GM18498 (cell line): Measurements from ENCODE around the gene SPINK2.

Experiments used
- ATAC-seq: cut with Tn5 transposase; IDR thresholded peaks from one replicate; pipeline ENCODE4 v1.9.1; 2021; ENCODE audit warnings: mild to moderate bottlenecking, moderate library complexity; ENCODE audit not compliant: unreplicated experiment

SPINK2 gene

DNA sequence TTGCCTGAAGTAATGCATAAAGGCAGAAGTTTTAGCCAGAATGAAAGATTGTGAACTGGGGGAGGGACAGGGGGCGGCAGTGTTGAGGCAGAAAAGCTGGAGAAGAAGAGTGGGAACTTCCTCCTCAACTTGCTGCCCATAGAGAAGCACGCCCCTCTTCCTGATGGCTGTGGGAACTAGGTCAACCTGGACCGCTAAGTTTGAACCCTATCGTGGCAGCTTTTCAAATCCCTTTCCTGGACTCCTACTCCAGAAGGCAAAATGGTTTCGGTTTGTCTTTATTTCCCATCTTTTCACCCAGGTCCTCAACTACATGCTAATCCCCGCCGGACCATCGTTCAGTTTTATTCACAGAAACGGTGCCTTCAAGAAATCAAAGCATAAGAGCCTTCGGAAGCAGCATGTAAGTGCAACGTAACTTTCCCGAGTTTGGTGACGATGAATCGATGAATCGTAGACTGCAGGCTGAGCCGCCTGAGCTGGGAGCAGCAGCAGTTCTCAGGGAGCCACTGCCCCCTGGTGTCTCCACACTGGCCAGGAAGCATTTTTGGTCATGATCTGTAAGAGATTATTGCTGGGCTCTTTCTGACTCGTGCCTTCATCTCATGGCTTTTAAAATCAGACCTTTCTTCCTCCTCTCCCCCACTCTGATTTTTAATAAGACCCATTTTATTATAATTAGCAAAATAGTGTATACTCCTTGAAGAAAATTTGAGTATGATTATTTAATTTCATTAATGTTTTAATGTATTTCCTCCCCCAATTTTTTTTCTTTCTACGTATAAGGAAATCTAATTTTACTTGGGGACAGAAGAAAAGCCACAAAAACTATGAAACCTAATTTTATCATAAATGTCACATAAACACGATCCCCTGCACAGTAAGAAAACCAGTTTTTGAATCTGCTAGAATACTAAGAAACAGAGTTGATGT is 21.4 kb downstream of the SPINK2 start:
- ATAC-seq, result peak; percentile 96

DNA sequence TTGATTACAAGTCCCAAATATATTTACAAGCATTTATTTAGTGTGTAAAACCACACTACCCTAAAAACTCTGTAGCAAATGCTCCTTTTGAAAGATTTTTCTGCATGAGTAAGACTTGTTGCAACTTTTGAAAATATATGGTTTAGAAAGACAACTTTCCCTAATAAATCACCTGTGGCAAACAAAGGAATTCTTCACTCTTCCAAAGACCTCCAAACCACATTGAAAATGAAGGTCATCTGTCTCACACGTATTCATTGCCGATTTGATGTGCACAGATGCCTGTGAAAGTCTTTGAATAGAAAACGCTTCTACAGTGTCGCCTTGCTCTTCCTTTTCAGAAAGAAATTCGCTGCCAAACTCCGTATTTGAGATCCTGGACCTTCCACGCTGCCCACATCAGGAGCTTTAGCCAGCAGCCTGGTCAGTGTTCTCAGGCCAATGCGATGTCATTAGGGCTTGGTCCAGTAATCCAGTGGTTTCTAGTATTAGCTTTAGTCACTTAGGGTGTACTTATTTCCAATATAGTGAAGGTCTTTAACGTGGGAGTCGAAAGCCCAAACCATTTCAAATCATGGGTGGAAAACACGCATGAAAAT is 22.2 kb downstream of the SPINK2 start:
- ATAC-seq, result no peak

DNA sequence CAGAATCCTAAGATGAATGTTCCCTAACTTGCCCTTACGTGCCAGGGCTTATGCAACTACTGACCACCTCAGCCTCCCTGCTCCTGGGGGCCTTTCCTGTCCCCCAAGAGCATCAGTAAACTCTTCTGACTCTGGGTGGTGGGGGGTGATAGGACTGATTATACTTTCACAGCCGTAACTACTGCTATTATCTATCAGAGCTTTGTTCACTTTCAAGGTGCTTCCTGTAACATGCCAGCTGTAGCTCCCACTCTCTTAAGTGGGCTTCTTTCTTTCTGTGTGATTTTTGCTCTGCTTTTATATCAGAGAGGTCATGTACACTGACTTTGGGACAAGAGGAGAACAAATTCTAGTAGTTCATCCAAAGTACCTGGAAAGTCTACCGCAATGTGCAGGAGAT is 25.3 kb downstream of the SPINK2 start:
- ATAC-seq, result no peak

DNA sequence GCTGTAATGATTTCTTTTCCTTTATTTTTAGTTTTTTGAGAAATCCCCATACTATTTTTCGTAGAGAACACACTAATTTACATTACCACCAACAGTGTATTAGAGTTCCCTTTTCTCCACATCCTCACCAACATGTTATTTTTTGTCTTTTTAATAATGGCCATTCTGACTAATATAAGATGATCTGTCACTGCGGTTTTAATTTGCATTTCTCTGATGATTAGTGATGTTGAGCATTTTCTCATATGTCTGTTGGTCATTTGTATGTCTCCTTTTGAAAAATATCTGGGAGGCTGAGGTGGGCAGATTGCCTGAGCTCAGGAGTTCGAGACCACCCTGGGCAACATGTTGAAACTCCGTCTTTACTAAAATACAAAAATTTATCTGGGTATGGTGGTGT is 30.2 kb downstream of the SPINK2 start:
- peak; percentile 78 for ATAC-seq

DNA sequence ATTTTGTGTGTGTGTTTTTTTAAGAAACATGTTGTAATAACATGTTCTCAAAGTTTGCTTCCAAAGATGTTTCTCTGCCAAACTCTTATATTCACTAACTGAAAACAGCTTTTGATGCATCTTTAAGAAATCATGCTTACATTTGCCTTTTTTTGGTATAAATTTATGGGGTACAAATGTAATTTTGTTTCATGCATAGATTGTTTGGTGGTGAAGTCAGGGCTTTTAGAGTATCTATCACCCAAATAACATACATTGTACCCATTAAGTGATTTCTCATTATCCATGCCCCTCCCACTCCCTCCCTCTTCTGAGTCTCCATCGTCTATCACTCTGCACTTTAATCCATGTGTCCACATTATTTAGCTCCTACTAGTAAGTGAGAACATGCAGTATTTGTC is 30.8 kb downstream of the SPINK2 start:
- no peak for ATAC-seq

DNA sequence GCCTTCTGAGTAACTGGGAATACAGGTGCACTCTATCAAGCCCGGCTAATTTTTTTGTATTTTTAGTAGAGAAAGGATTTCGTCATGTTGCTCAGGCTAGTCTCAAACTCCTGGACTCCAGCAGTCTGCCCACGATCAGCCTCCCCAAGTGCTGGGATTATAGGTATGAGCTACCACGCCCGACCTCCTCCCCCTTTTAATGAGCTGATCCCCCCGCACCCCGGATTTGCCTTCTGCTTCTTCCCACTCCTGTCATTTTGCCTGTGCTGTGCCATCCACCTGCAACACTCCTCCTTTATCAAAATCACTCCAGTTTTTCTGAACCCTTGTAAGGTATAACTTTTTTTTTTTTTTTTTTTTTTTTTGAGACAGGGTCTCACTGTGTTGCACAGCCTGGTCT is 33.4 kb downstream of the SPINK2 start:
- no peak for ATAC-seq

DNA sequence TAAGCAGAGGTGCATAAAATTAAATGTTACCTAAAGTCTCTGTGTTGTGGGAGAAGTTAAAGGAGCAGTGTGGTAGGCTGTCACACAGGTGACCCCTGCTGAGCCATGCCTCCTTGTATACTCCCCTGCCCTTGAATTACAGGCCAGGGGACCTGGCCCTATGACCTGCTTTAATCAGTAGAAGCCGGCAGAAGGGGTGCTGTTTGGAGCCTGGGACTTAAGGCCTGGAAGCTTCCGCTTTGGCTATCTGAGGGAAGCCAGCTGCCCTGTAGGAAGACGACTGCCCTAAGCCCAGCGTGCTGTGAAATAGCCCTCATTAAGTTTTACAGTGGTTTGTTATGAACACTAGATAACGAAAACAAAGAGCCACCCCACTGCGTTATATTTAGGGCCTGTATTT is 34.1 kb downstream of the SPINK2 start:
- no peak for ATAC-seq

DNA sequence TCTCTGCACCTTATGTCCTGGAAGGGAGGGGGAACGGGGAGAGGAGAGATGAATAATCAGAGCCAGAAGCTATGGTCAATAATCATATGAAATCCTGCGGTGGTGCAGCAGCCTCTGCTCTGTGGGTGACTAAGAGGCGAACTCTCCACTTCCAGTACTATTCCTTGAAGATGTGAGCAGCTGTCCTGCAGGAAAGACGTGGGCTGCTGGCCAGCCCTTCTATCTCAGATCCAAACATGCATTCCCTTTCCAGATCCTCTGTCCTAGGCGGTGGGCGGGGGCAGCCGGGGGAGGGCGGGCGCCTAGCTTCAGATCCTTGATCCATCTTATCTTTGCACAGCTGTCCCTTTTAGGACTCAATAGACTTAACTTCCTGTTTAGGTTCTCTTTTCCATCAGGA is 34.5 kb downstream of the SPINK2 start:
- no peak for ATAC-seq

DNA sequence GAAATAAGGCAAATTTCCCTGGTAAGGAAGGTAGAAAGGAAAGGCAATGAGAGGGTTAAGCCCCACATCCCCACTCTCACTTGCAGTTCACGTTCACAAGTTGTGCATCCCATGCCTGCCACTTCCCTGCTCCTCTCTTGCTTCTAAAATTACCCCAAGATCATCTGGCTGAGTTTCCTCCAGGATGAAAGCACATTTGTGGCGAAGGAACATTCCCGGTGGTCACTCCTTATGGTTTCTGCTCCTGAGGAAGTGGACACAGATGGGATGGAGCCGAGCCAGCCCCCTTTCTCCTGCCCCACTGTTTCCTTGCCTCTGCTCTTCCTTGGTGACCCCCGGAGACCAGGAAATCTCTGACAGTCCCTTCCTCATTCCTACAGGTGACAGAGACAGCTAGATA is 37.5 kb downstream of the SPINK2 start:
- no peak for ATAC-seq

DNA sequence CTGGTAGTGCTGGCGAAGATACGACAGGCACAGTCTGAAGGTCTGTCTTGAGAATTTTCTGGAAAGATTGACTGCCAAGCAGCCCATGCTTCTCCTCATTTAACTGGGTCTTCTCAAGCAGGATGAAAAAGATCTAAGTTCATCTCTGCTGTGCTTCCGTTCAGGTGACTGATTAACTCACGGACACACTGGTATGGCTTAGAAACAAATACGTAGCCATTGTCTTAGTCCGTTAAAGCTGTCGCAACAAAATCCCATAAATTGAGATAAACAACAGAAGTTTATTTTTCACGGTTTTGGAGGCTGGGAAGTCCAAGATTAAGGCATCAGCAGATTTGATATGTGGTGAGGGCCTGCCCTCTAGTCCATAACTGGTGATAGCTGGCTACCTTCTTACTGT is 39.5 kb downstream of the SPINK2 start:
- no peak for ATAC-seq

DNA sequence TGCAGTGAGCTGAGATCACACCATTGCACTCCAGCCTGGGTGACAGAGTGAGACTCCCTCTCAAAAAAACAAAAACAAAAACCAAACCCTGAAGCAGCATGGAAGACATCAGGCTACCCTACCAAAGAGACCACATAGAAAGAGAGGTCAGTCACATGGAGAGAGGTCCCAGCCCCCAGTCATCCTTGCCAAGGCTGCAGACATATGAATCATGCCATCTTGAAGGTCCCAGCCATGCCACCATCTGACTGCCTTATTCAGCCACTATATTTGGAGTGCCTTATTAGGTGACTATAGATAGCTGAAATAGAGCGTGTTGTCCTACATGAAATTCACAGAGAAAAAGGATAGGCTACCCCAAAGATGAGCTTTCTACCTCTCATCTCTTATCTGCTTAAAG is 48.2 kb downstream of the SPINK2 start:
- ATAC-seq, result no peak

DNA sequence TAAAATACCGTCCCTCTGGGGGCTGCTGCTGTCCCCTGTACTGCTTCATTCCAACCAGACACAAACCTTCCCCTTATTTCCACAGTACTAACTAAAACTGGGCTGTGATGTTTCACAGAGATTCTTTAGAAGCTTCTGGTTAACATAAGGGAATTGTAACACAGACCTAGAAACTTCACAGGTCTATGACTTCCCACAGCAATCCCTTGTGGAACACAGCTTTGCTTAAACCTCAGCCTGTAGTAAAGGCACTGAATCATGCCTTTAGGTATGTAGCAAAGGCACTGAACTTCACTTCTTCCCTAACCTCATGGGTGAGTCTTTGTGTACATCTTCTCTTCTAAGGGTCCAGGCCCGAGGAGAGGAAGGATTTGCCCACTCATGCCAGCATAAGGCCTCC is 49.4 kb downstream of the SPINK2 start:
- no peak for ATAC-seq

DNA sequence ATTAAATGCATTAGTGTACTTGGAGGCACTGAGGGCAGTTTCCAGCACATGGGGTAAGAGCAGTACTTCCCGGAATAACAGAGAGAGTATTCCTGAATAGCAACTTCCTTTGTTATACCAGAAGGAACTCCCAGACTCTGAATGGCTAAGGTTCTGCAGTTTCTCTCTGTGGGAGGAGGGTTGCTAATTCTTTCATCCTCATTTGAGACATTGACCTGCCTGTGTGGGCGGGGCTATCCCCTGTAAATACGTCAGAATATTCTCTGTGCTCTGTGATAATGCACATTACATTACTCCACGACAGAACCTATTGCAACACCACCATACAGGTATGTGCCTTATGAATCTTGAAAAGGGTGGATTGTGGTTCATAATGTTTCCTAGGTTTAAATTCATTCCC is 52.7 kb downstream of the SPINK2 start:
- no peak for ATAC-seq

DNA sequence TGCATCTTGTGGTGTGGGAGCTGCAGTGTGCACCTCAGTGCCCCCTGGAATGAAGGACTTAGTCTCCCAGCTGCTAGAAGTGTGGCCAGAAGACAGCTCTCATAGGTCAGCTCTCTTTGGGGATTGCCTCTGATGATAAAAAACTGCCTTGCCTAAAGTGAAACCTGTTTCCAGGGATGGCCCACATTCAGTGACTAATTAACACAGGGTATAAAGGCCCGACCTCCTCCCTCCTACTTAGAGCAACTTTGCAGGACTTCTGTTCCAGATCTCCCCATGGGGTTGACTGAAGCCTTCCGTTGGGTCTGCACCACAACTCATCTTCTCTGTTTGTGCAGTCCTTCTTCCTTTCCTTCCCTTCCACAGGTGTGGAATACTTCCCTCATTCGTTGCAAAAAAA is 53.2 kb downstream of the SPINK2 start:
- no peak for ATAC-seq

DNA sequence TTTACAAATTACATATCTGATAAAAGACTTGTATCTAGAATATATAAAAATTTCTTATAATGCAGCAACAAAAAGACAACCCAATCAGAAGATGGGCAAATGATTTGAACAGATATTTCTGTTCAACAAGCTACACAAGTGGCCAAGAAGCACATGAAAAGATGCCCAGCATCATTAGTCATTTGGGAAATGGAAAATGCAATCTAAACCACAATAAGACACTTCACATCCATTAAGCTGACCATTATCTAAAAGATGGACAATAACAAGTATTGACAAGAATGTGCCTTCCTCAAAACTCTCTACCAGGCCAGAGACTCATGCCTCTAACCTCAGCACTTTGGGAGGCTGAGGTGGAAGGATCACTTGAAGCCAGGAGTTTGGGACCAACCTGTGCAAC is 53.9 kb downstream of the SPINK2 start:
- ATAC-seq, result no peak

DNA sequence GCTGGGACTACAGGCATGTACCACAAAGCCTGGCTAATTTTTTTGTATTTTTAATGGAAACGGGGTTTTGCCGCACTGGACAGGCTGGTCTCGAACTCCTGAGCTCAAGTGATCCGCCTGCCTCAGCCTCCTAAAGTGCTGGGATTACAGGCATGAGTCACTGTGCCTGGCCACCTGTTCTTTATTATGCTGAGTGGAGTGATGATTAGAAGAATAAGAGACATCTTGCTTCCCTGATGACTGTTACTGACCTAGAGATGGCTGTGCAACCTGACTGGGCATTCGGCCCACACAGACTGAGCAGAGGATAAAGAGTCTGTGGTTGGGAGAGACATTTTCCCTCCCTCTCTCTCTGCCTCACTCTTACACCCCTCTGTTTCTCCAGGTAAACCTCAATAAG is 56.7 kb downstream of the SPINK2 start:
- ATAC-seq, result no peak

DNA sequence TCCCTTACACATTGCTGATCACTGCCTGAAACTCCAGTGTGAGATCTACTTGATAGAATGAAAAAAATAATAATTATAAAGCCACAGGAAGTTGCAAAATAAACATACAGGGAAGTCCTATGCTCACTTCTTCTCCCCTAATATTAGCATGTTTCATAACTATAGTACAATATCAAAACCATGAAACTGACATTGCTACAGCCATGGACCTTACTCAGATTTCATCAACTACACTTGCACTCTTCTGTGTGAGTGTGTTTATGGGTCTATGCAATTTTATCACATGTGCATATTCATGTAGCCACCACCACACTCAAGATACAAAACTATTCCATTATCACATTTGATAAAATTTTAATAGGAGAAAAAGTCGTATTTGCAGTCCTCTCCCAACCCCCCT is 57.3 kb downstream of the SPINK2 start:
- ATAC-seq, result no peak

DNA sequence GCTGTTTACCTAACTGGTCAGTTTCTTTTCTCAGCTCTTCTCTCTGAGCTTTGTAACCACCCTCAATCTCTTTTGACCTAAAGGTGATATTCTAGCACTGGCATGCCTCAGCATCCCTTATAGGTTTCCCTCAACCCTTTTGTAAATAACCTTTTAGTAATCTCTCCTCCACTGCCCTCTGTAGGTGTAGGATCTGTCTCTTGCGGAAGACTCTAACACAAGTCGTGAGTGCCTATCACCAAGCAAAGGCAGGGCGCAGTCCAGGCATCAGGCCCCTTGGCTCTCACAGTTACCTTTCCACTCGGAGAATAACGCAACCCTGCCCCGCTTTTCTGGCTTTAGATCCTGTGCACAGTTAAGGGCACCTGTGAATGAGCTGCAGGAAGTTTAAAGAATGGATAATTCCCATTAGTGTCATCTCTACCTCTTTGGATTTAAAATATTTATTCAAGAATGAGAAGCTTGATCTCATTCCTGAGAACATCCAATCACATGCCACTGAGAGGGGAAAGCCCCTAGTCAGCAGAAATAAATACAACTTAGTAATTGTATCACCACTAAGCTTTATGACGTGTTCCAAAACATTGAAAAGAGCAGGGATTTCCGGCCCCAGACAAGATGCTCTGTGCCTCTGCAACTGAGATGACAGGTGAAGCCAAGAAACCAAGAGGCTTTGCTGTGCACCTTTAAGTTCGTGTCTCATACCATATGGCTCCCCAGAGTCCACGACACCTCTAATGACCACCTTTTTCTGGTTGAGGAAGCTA is 58.8 kb downstream of the SPINK2 start:
- ATAC-seq, result no peak

DNA sequence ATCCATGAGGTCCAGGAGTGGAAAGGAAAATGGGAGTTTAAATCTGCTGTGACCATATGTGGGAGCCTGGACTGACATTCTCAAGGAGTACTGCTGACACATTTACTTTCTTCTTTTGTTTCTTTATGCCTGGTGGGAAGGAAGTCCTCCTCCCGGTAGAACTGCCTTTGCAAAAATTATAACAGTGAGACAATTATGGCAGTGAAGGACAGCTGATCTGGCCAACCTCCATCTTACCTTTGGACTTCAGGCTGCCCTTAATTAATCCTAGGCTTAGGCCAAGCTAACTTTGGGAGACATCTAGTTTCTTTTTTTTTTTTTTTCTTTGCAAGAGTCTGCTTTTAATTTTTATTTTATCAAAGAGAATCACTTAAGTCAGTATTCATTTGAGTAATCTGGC is 61.3 kb downstream of the SPINK2 start:
- no peak for ATAC-seq
